SK-N-DZ (cell line): ENCODE measurements around the gene GOPC.

Experiments
- DNase-seq: peaks from one replicate; pipeline ENCODE4 v3.0.0-alpha.2; 2015; ENCODE audit warnings: low spot score

Gene GOPC

DNA sequence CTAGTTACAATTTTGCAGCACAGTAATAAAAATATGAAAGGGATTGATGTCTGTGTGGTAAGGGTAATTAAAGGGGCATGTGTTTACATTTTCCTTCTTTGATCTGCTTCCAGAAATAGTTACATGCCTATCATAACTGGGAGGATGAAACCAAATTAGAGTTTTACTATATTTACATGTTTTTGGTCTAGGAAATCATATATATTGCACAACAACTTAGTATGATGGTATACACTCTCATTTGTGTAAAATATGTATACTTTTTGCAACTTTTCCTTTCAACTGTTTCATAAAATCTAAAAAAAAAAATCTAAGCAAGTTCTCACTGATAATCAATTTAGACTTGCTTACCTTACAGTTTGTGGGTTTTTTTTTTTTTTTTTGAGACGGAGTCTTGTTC, 87.7 kb downstream of the GOPC start:
- no peak for DNase-seq

GRCh38 chr6:117513778-117514365, 88.4 kb downstream of the GOPC start:
- DNase-seq: no peak

- no peak for DNase-seq
Observed at GRCh38 chr6:117512987-117513573, 89.2 kb downstream of the GOPC start.

- no peak for DNase-seq
Observed at GRCh38 chr6:117512056-117512828, 90.1 kb downstream of the GOPC start.
